Measurements from ENCODE around the gene DOCK2.

DNA sequence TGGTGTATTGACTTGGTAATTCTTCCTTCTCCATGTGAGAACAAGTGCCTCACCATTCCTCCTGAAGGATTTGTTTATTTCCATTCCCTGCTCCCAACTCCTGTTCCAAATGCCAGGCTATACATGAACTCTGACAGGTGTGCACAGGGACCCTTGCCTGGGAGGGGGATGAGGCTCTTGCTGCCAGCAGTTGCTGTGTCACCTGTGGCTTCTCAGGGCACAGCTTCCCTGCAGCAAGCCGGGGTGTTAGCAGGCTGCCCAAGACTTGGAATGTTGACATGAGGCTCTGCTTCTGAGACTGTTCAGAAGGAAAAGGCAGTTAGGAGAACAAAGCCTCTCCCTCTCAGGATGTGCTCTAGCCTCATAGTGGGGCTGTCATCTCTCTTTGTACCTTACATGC lies 131.3 kb downstream of the DOCK2 start:
- TF ChIP-seq, protein P1, sequence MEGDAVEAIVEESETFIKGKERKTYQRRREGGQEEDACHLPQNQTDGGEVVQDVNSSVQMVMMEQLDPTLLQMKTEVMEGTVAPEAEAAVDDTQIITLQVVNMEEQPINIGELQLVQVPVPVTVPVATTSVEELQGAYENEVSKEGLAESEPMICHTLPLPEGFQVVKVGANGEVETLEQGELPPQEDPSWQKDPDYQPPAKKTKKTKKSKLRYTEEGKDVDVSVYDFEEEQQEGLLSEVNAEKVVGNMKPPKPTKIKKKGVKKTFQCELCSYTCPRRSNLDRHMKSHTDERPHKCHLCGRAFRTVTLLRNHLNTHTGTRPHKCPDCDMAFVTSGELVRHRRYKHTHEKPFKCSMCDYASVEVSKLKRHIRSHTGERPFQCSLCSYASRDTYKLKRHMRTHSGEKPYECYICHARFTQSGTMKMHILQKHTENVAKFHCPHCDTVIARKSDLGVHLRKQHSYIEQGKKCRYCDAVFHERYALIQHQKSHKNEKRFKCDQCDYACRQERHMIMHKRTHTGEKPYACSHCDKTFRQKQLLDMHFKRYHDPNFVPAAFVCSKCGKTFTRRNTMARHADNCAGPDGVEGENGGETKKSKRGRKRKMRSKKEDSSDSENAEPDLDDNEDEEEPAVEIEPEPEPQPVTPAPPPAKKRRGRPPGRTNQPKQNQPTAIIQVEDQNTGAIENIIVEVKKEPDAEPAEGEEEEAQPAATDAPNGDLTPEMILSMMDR (IDR thresholded peaks at IDR 0.05): no peak
- no peak for TF ChIP-seq POLR2A (IDR thresholded peaks at IDR 0.05)

Data from adrenal gland (tissue), 5 donors.